Islet of Langerhans (tissue), 1 donor: ENCODE measurements around the gene SDK1.
"Not testable (repeated sequence)": the region's sequence is repeated elsewhere in the genome, so short reads cannot be mapped to it uniquely, and the experiment has no call there.

Source experiments
- FAIRE-seq: peaks from one replicate; lab custom pipeline; 2011; peaks lifted over from hg19 to GRCh38; lab: Jason Lieb, UNC

The SDK1 gene

GRCh38 chr7:3747467-3747866, 446.4 kb downstream of the SDK1 start:
- FAIRE-seq, result no peak

- FAIRE-seq, result no peak
Measured at GRCh38 chr7:3748389-3748788, 447.3 kb downstream of the SDK1 start.

- no peak for FAIRE-seq
Measured at GRCh38 chr7:3753868-3754267, 452.8 kb downstream of the SDK1 start.

DNA sequence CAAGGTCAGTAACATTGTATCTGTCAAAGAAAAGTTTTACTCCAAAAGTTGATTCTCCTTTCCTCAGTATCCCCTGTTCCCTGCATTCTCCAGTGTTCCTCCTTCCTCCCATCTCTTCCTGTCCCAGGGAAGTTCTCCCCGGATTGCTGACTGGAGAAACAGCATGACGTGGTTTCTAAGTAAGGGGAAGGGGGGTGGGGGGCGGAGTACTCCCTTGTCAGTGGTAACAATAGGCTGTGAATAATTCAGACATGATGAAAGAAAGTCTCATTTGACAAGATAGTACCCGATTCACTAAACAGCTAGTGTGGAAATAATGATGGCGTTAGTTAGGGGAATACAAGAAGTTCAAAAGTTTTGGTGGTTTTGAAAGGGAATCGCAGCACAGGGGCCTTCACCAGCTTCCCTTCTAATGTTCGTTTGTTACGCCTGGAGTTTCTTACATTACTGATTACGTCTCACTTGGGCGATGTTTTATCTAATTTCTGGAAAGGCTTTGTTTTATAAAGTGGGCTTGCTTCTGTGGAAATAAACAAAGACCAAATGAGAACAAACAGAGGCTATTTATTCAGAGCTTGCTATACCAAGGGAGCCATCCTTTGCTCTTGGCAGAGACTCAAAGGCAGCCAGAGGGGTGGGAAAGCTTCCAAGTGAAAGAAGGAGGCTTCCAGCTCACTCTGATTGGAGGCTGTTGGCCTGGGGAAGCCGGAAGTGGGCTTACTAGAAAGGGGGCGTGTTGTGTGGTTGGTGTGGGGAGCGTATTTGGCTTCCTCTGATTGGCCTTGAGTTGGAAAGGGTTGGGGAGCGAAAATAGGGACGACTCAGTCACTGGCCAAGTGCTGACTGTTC, 453.7 kb downstream of the SDK1 start:
- no peak for FAIRE-seq

GRCh38 chr7:3755778-3756453, 454.9 kb downstream of the SDK1 start:
- not testable (repeated sequence) for FAIRE-seq

- no peak for FAIRE-seq
Measured at GRCh38 chr7:3757059-3757458, 456.0 kb downstream of the SDK1 start.

DNA sequence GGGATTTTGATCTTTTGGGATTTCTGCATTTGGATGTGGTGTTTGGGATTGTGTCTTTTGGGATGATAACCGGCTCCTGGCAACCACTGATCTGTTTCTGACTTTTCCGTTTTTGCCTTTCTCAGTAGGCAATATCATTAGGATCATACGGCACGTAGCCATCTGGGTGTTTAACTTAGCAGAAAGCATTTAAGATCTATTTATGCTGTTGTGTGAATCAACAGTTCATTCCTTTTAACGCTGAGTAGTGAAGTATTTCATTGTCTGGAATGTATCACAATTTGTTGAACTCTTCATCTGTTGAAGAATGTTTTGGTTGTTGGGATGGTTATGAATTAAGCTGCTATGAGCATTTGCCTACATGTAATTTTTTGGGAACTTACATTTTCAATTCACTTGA, 459.6 kb downstream of the SDK1 start:
- FAIRE-seq, result peak; percentile 45

DNA sequence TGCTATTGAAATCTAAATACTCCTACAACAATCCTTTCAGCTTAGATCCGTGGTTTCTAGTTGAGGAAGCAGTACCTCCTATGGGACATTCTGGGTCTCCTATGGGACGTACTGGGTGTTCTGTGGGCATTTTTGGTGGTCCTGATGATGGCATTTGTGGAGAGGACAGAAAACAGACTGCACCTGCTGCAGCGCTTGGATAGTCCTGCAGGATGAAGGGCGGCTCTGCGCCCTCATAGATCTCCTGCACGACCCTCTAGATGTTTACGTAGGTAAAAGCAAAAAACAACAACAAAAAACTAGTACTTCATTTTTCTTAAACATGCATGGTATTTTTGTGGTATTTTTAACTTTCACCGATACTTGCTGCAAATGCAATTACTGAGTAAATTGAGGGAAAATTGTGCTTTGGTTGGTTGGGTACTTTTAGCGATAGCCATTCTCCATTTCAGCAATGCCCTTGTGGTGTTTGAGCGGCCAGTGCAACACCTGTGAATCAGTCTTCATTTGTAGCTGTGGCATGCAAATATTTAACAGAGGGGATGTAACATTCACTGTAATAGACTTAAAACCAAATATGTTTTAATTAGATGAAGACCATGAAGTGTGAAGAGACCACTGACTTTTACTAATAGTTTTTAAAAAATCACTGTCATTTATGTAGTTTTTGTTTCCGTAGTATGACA, 461.2 kb downstream of the SDK1 start:
- no peak for FAIRE-seq

GRCh38 chr7:3767917-3768777, 467.1 kb downstream of the SDK1 start:
- FAIRE-seq, result no peak

GRCh38 chr7:3771906-3772305, 470.9 kb downstream of the SDK1 start:
- no peak for FAIRE-seq

GRCh38 chr7:3778345-3778744, 477.3 kb downstream of the SDK1 start:
- FAIRE-seq, result no peak

DNA sequence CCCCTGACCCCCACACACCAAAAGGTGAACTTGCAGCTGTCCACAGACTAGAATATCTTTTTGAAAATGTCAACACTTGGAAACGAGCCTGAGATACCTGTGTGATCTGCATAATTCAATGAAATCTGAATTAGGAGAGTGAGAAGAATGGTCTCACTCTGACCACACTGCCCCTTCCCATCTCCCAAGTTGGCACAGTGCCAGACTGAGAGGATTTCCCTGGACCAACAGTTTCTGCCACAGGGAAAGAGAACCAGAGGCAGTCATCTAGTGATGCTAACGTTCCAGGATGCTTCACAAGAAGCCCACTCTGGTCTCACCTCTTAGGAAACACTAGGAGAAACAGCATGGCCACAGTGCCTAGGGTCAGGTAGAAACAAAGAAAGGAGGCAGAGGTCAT, 479.0 kb downstream of the SDK1 start:
- no peak for FAIRE-seq

DNA sequence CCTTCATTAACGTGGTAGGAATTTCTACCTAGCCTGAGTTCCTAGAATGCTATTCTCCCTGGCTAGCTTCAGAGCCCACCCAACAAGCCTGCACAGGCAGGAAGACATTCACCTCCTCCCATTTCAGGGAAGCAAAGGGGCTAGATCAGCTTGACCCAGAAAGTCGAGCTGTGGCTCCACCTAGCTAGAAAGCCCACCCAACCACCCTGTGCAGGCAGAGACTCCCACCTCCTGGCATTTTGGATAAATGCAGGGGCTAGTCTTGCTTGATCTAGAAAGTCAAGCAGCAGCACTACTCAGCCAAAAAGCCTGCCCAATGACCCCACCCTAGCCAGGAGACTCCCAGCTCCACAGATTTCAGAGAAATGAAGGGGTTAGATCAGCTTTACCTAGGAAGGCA, 479.5 kb downstream of the SDK1 start:
- FAIRE-seq, result no peak

DNA sequence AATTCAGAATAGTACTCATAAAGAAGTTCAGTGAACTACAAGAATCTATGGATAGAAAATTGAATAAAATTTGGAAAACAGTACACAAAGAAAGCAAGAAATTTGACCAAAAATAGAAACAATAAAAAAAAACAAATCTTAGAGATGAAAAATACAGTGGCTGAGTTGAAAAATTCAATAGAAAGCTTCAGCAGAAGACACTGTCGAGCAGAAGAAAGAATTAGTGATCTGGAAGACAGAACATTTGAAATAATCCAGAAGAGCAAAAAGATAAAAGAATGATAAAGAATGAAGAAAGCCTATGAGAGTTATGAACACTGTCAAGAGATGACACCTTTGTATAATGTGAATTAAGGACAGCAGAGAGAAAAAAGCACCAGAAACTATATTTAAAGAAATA, 480.6 kb downstream of the SDK1 start:
- no peak for FAIRE-seq

DNA sequence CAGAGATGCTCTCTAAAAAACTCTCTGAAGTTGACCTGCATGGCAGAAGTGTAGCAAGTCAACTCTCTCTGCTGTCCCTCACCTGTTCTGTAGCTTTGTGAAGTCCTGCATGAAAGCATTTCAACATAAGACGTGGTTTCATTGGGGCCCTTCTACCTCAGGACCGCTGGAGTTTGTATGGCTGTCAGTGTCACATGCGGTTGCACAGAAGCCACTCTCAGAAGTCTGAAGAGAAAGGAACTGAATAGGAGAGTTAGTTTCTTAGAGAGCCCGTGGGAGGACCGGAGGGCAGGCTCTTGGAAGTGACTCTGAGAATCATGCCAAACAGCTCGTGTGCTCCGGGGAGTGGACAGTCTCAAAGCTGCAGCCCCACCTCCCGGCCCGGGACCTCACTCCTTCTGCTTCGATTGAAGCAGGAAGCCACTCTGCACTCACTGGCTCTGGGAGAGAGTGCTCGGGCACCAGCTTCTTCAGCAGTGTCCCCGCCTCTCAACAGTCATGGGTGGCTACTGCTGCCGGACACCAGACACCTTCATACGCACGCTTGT, 486.7 kb downstream of the SDK1 start:
- FAIRE-seq, result no peak

DNA sequence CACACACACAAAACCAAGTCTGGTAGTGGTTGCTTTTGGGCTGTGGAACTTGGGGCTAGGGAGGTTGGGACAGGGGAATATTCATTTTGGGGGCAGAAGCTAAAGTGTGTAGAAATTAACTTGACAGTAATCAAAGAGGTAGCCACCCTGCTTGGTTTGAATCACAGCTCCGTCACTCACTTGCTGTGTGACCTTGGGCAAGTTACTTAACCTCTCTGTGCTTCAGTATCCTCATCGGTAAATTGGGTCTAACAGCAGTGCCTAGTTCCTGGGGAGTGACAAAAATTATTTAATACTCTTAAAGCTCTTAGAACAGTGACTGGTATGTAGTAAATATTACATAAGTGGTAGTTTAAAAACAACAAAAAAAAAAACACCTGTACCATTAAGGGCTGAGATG, 489.8 kb downstream of the SDK1 start:
- FAIRE-seq, result no peak

DNA sequence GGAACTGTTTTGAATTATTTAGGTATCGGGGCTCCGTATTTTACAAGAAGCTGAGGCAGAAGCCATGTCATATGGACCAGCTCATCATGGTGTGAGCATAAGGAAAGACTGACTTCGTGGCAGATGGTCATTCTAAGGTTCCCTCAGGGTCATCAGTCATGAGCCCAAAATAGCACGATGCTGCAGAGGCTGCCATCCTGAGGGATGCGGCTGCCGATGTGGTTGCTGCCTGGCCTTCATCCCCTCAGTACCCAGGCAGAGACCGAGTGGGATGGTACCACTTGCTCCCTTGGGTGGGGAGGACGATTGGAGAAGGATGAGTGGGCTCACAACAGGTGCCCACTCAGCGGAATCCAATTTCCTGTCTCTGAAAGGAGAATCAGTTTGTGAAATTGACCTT, 490.3 kb downstream of the SDK1 start:
- no peak for FAIRE-seq

DNA sequence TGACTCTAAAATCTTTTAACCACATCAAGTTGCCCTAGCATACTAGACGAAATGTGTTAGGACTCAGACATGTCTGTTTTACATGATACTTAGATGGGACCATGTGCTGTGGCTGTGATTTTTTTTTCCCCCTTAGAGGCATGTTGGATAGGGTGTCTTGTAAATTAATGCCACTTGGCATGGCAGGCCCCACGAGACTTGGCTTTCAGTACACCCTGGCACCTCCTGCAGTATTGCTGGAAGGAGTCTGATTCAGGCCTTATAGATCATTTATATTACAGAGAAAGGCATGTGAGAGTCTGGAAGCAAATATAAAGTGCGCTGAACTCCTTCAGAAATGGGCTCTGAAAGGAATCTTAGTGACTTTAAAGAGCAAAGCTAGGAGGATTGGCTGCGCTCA, 494.1 kb downstream of the SDK1 start:
- FAIRE-seq, result no peak

DNA sequence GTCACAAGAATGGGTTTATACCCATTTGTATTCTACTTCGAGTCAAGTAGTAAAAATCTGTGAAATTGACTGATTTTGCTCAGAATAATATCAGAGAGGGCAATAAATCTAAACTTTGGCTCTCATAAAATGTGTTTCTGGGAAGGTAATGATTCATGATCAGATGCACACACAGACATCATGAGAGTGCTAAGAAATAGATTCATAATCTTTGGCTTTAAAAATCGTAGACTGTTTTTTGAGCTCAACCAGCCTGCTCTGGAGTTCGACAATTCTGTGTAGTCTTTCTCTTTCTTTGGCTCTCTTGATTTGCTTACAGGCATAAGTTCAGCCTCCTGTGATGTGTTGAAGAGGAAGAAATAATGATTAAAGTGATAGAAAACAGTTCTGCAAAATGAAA, 494.7 kb downstream of the SDK1 start:
- FAIRE-seq, result no peak

DNA sequence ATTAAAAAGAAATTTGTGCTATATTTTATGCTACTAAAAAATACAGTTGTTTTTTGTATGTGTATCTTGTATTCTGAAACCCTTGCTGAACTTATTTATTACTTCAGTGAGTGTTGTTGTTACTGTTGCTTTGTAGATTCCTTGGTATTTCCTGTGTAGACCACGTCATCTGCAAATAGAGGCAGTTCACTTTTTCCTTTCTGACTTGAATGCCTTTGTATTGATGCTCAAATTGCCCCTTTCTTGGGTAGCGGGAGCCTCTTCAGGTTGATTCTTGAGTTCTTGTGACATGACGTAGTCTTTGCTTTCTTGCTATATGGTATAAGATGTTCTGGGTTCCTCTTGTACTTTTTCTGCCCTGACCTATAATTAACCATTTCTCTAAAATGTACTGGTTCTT, 504.1 kb downstream of the SDK1 start:
- FAIRE-seq, result no peak

- FAIRE-seq, result no peak
Measured at GRCh38 chr7:3806516-3806915, 505.5 kb downstream of the SDK1 start.

DNA sequence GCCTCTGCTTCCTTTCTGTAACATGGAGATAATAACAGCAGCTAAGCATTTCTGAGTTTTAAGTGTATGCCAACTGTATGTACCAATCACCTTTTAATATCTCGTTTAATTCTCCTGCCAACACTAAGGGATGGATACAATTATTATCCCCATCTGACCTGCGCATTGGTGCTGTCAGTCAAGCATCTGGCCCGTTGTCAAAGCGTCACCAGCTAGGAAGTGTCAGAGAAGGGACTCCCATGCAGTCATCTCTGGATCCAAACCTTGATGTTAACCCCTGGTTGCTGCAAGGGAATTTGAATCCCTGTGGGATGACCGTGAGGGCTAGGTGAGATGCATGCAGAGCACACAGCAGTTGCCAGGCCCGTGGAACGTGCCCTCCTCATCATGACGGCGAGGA, 506.8 kb downstream of the SDK1 start:
- no peak for FAIRE-seq
